H1 (cell line): ENCODE data around the gene OR51B4. TPM values are rescaled to one million over a fixed set of nuclear protein-coding genes. Genes with fewer than 3 reads are reported as not detected.

Experiments
- CTCF ChIA-PET: fragments of 300-600 bp; sonication (Branson Sonifier 250); formaldehyde crosslinking; loops from one replicate; lab custom pipeline; 2021; ENCODE audit not compliant: partially characterized antibody; lab: Charles Lee
- POLR2A ChIA-PET: fragments of 300-600 bp; sonication (Branson Sonifier 250); formaldehyde crosslinking; loops from one replicate; lab custom pipeline; 2021; ENCODE audit warnings: inconsistent platforms; ENCODE audit not compliant: partially characterized antibody; lab: Charles Lee
- DNase-seq, 2 experiments: peaks; one replicate each; pipeline versions ENCODE4 v3.0.0 to v3.0.0-alpha.2; 2010 to 2022; ENCODE audit warnings: low spot score in 2 of 2, low read depth in 1 of 2, mixed read lengths in 1 of 2
- FAIRE-seq: peaks from 2 replicates; lab custom pipeline; 2011; peaks lifted over from hg19 to GRCh38; lab: Jason Lieb, UNC
- H2AFZ ChIP-seq: 2 replicates; pipeline ENCODE4 v1.8.1; 2012; ENCODE audit warnings: low read length, inconsistent platforms
- H2AK5ac ChIP-seq: 2 replicates; pipeline ENCODE4 v1.6.1; 2013; ENCODE audit warnings: low read depth, low read length
- H2BK120ac ChIP-seq: replicated peaks from 2 replicates; pipeline ENCODE3; 2013; ENCODE audit warnings: low read depth, low read length, inconsistent platforms
- H2BK12ac ChIP-seq: 2 replicates; pipeline ENCODE4 v1.6.1; 2013; ENCODE audit warnings: low read depth, low read length
- H2BK15ac ChIP-seq: 2 replicates; pipeline ENCODE4 v1.6.1; 2013; ENCODE audit warnings: low read length
- H2BK20ac ChIP-seq: 2 replicates; pipeline ENCODE4 v1.6.1; 2013; ENCODE audit warnings: low read length
- H2BK5ac ChIP-seq: 2 replicates; pipeline ENCODE4 v1.6.1; 2013; ENCODE audit warnings: low read depth, low read length
- H3K14ac ChIP-seq: 2 replicates; pipeline ENCODE4 v1.6.1; 2013; ENCODE audit warnings: inconsistent platforms; ENCODE audit not compliant: insufficient read length
- H3K18ac ChIP-seq: 2 replicates; pipeline ENCODE4 v1.6.1; 2013; ENCODE audit warnings: low read length; ENCODE audit errors: extremely low read depth
- H3K23ac ChIP-seq: 2 replicates; pipeline ENCODE4 v1.6.1; 2013; ENCODE audit warnings: inconsistent platforms; ENCODE audit not compliant: insufficient read length
- H3K23me2 ChIP-seq: 2 replicates; pipeline ENCODE4 v1.6.1; 2013; ENCODE audit warnings: low read depth, low read length
- H3K27ac ChIP-seq: 2 replicates; pipeline ENCODE4 v1.6.1; 2011; ENCODE audit warnings: low read depth, low read length, inconsistent platforms
- H3K27me3 ChIP-seq, 4 experiments: replicated peaks in 1 of 4; 1 replicate in 1 of 4; 2 replicates in 3 of 4; pipeline versions ENCODE4 v1.6.1 to v1.8.1; 2011 to 2013; ENCODE audit warnings: low read length in 3 of 4, mild to moderate bottlenecking in 3 of 4, inconsistent platforms in 2 of 4, mixed read lengths in 2 of 4, moderate library complexity in 1 of 4; ENCODE audit not compliant: control insufficient read depth in 3 of 4, insufficient read depth in 3 of 4; ENCODE audit errors: extremely low read depth in 1 of 4
- H3K36me3 ChIP-seq, 4 experiments: 2 replicates each; pipeline versions ENCODE4 v1.6.1 to v1.8.1; 2011 to 2013; ENCODE audit warnings: mild to moderate bottlenecking in 4 of 4, low read length in 3 of 4, moderate library complexity in 2 of 4, control low read depth in 1 of 4, inconsistent platforms in 1 of 4; ENCODE audit not compliant: insufficient read depth in 4 of 4, control insufficient read depth in 2 of 4
- H3K4ac ChIP-seq: replicated peaks from 2 replicates; pipeline ENCODE3; 2013; ENCODE audit warnings: low read length, low read depth, mixed read lengths, inconsistent platforms; ENCODE audit not compliant: insufficient read length
- H3K4me1 ChIP-seq, 4 experiments: replicated peaks in 1 of 4; 1 replicate in 1 of 4; 2 replicates in 3 of 4; pipeline versions ENCODE4 v1.6.1 to v1.8.1; 2011 to 2013; ENCODE audit warnings: low read length in 3 of 4, inconsistent platforms in 2 of 4, mixed read lengths in 1 of 4; ENCODE audit not compliant: insufficient read depth in 4 of 4, control insufficient read depth in 3 of 4
- H3K4me2 ChIP-seq, 2 experiments: 2 replicates each; pipeline versions ENCODE4 v1.6.1 to v1.8.1; 2011 to 2013; ENCODE audit warnings: low read depth in 2 of 2, low read length in 2 of 2, control low read depth in 1 of 2, inconsistent platforms in 1 of 2, mild to moderate bottlenecking in 1 of 2; ENCODE audit not compliant: insufficient read depth in 1 of 2
- H3K4me3 ChIP-seq, 4 experiments: fragments of 200-600, 300-600 bp in 1 of 4; sonication (generic), shearing (Covaris generic), sonication (Bioruptor Twin) in 1 of 4; 2 replicates each; pipeline versions ENCODE4 v1.5.1 to v1.8.1; 2011 to 2016; ENCODE audit warnings: low read length in 4 of 4, low read depth in 3 of 4, control low read depth in 2 of 4, inconsistent platforms in 2 of 4, mild to moderate bottlenecking in 2 of 4, mixed read lengths in 1 of 4, moderate library complexity in 1 of 4; ENCODE audit not compliant: insufficient read depth in 2 of 4; ENCODE audit errors: extremely low read depth in 1 of 4
- H3K56ac ChIP-seq: replicated peaks from 2 replicates; pipeline ENCODE3; 2013; ENCODE audit warnings: low read depth, mild to moderate bottlenecking, mixed read lengths, low read length, inconsistent platforms; ENCODE audit not compliant: insufficient read length
- H3K79me1 ChIP-seq: 2 replicates; pipeline ENCODE4 v1.6.1; 2013; ENCODE audit warnings: low read depth, low read length, control low read depth
- H3K79me2 ChIP-seq, 2 experiments: 2 replicates each; pipeline versions ENCODE4 v1.6.1 to v1.8.1; 2012 to 2013; ENCODE audit warnings: low read length in 2 of 2, mild to moderate bottlenecking in 2 of 2, inconsistent platforms in 1 of 2; ENCODE audit not compliant: insufficient read depth in 2 of 2, control insufficient read depth in 1 of 2
- H3K9ac ChIP-seq, 4 experiments: replicated peaks in 1 of 4; 1 replicate in 1 of 4; 2 replicates in 3 of 4; pipeline versions ENCODE4 v1.6.1 to v1.8.1; 2011 to 2013; ENCODE audit warnings: low read depth in 3 of 4, low read length in 3 of 4, control low read depth in 2 of 4, mild to moderate bottlenecking in 2 of 4, moderate library complexity in 2 of 4, inconsistent platforms in 1 of 4; ENCODE audit errors: extremely low read depth in 1 of 4
- H3K9me3 ChIP-seq, 2 experiments: 2 replicates each; pipeline versions ENCODE4 v1.6.1 to v1.8.1; 2012 to 2013; ENCODE audit warnings: mild to moderate bottlenecking in 2 of 2, moderate library complexity in 2 of 2, control low read depth in 1 of 2, inconsistent platforms in 1 of 2, low read depth in 1 of 2, low read length in 1 of 2, mixed read lengths in 1 of 2; ENCODE audit not compliant: insufficient read depth in 2 of 2
- H4K20me1 ChIP-seq, 2 experiments: replicated peaks in 1 of 2; 2 replicates each; pipeline versions ENCODE3 to v1.8.1; 2011 to 2013; ENCODE audit warnings: inconsistent platforms in 2 of 2, low read length in 2 of 2, mild to moderate bottlenecking in 1 of 2; ENCODE audit not compliant: insufficient read depth in 2 of 2, control insufficient read depth in 1 of 2
- H4K5ac ChIP-seq: 2 replicates; pipeline ENCODE4 v1.6.1; 2013; ENCODE audit warnings: low read length, low read depth, mixed read lengths, inconsistent platforms; ENCODE audit not compliant: insufficient read length
- H4K8ac ChIP-seq: 2 replicates; pipeline ENCODE4 v1.8.0; 2013; ENCODE audit warnings: mild to moderate bottlenecking, moderate library complexity, low read length, inconsistent platforms; ENCODE audit not compliant: insufficient read depth; ENCODE audit errors: extremely low read depth
- H4K91ac ChIP-seq: replicated peaks from 2 replicates; pipeline ENCODE3; 2013; ENCODE audit warnings: low read length, mixed read lengths, inconsistent platforms; ENCODE audit not compliant: insufficient read length
- CHD1 ChIP-seq: IDR thresholded peaks from 2 replicates; pipeline ENCODE4 v1.6.1; 2012; ENCODE audit warnings: low read depth, low read length, improper control_type of control experiment
- GABPA ChIP-seq: IDR thresholded peaks from 2 replicates; pipeline ENCODE4 v1.6.1; 2011; ENCODE audit warnings: mild to moderate bottlenecking, low read length, moderate library complexity, borderline replicate concordance; ENCODE audit not compliant: insufficient read depth
- RAD21 ChIP-seq, 2 experiments: IDR thresholded peaks in 1 of 2; conservative IDR thresholded peaks in 1 of 2; 2 replicates each; pipeline ENCODE4 v1.6.1; 2011; ENCODE audit warnings: low read depth in 2 of 2, low read length in 2 of 2, improper control_type of control experiment in 1 of 2, inconsistent platforms in 1 of 2, mild to moderate bottlenecking in 1 of 2, moderate library complexity in 1 of 2
- WGBS, 2 experiments: shearing (Covaris generic) in 1 of 2; methylation state at CpG; one replicate each; pipeline versions ENCODE4 v1.1.6 to v1.1.7; 2013 to 2015; ENCODE audit warnings: low lambda C conversion rate in 2 of 2, mixed read lengths in 2 of 2, inconsistent platforms in 1 of 2, low coverage in 1 of 2, missing lambda C conversion rate in 1 of 2; ENCODE audit not compliant: insufficient replicate concordance in 2 of 2, insufficient coverage in 1 of 2, insufficient read length in 1 of 2; ENCODE audit errors: extremely low coverage in 1 of 2, missing lambda C conversion rate in 1 of 2; 5-methylcytosine and 5-hydroxymethylcytosine counted together
- polyA plus RNA-seq, 7 experiments: library from polyadenylated mRNA; depleted of rRNA in 3 of 7; stranded (reverse) in 5 of 7; unstranded in 2 of 7; fragments of >200 nt in 5 of 7; fragments of 200-250 nt in 2 of 7; gene quantifications; 1 replicate in 5 of 7; 2 replicates in 1 of 7; 4 replicates in 1 of 7; pipeline versions ENCODE4 v1.2.1 to v1.2.3, GENCODE V29; 2011 to 2013; ENCODE audit warnings: missing spikeins in 2 of 7, mixed read lengths in 2 of 7
- total RNA-seq: library from RNA; stranded (reverse); fragmentation: NEBNext Ultra II Directional; extraction: Animal tissue kit (Norgen Biotek cat#: 25700); gene quantifications from 2 replicates; pipeline ENCODE4 v1.2.1, GENCODE V29; 2021

OR51B4 gene
- total and polyA plus RNA-seq, 2 of the 8 experiments (the other 6 are each of a cell fraction or from before 2014, with no cell fraction given), result not detected

DNA sequence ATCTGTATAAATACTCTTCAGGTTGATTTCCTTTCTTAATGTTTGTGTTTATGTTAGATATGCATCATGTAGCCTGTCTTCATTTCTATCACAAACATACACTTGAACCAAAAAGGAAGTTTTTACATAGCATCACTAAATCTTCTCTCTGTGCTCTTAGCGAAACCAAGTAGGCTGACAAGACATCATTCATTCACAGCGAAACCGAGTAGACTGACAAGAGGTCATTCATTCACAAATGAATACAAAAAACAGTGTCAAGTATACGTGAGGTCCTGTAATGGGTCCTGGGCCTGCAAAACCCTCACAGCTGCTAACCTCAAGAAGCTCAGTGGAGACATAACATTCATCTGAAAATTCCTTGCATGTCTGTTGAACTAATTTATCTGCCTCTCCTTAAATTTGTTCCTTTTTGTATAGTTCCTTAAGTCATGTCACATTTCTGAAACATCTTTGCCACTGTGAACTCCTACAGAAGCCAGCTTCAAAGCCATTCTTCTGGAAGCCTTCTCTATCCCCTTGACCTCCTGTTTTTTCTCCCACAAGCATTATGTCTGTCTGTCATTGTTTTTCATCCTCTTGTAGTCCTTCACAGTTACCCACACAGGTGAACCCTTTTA is 22.2 kb downstream of the OR51B4 start:
- TF ChIP-seq GABPA, result no peak
- TF ChIP-seq RAD21 (IDR thresholded peaks at IDR 0.05 in 1 of 2, conservative IDR thresholded peaks at IDR 0.05 in 1 of 2; ENCODE audit: low read depth in 2 of 2, low read length in 2 of 2), result no peak
- no peak for TF ChIP-seq CHD1
- 0 out of 2 replicates have a peak, but pooled peaks cover 2% of the 10 kb centered on the region for H3K79me1 ChIP-seq
- H2BK120ac ChIP-seq, result no peak overlapping the region
- DNase-seq (no peak), FAIRE-seq (no peak)
- H3K18ac ChIP-seq, result no peak overlapping the region
- no peak overlapping the region for H4K91ac ChIP-seq
- H3K9me3 ChIP-seq, result no peaks in the 10 kb centered on the region
- no peak overlapping the region for H2BK12ac ChIP-seq
- no peaks in the 10 kb centered on the region for H3K79me2 ChIP-seq
- H3K27me3 ChIP-seq, result no peaks in the 10 kb centered on the region
- H2AK5ac ChIP-seq, result no peak overlapping the region
- H3K9ac ChIP-seq, result no peak overlapping the region
- H3K56ac ChIP-seq, result no peak overlapping the region
- no peak overlapping the region for H2BK20ac ChIP-seq
- no peak overlapping the region for H3K23ac ChIP-seq
- no peaks in the 10 kb centered on the region; the same call in 1 of the 2 replicates for H3K23me2 ChIP-seq
- no peak overlapping the region for H3K4me2 ChIP-seq
- 87% methylated on average over 4 of the region's 4 CpGs; no CpG with 5 or more reads in 1 of the 2 experiments for WGBS, 2 experiments
- H2BK5ac ChIP-seq, result no peak overlapping the region
- H3K36me3 ChIP-seq, result no peaks in the 10 kb centered on the region
- no peak overlapping the region for H3K4me3 ChIP-seq
- POLR2A ChIA-PET, result no interaction called here
- H2AFZ ChIP-seq, result peak overlapping the region; percentile 33; the same call in 1 of the 2 replicates
- H4K8ac ChIP-seq, result no peak overlapping the region
- H4K5ac ChIP-seq, result no peak overlapping the region
- no peak overlapping the region for H3K4ac ChIP-seq
- no peak overlapping the region for H2BK15ac ChIP-seq
- H3K27ac ChIP-seq, result no peak overlapping the region
- CTCF ChIA-PET, result interaction anchor here (0.6 to 8.6 kb wide), 3 partner anchors 11 to 216 kb away, joined by 3 to 48 read pairs (median 3); no protein-coding TSS in a partner anchor
- no peaks in the 10 kb centered on the region; a peak in 2 of 7 replicates for H3K4me1 ChIP-seq
- H3K14ac ChIP-seq, result no peak overlapping the region
- no peaks in the 10 kb centered on the region for H4K20me1 ChIP-seq
